ENCODE results near the gene LCP1. TPM values are rescaled to one million over a fixed set of nuclear protein-coding genes. Genes with fewer than 3 reads are reported as not detected.

LCP1 gene
- polyA plus RNA-seq, 1 donor: 41.1 TPM

GRCh38 chr13:46160471-46161066 is 21.4 kb downstream of the LCP1 start:
- Histone ChIP-seq H3K9me3 (ENCODE audit: control insufficient read depth, low read depth, low read length) (peaks cover 6% of the 10 kb centered on the region), H3K4me3 (ENCODE audit: low read length) (no peak overlapping the region), H3K4me1 (ENCODE audit: control insufficient read depth, insufficient read depth, low read length) (no peaks in the 10 kb centered on the region), H3K36me3 (ENCODE audit: control insufficient read depth, insufficient read depth, low read length) (no peaks in the 10 kb centered on the region), H3K27ac (ENCODE audit: low read length) (no peak overlapping the region), H3K27me3 (ENCODE audit: control insufficient read depth, insufficient read depth, low read length) (peaks cover 2% of the 10 kb centered on the region)
- WGBS (ENCODE audit: insufficient coverage, low lambda C conversion rate): no CpG with 5 or more reads among the region's 4 CpGs
- DNase-seq: peak in 1 of 2 donors; percentile 31

GRCh38 chr13:46160065-46160464 is 21.9 kb downstream of the LCP1 start:
- H3K27ac ChIP-seq (ENCODE audit: low read length): no peak overlapping the region
- H3K36me3 ChIP-seq (ENCODE audit: control insufficient read depth, insufficient read depth, low read length): no peaks in the 10 kb centered on the region
- no peak for DNase-seq
- peaks cover 2% of the 10 kb centered on the region for H3K27me3 ChIP-seq (ENCODE audit: control insufficient read depth, insufficient read depth, low read length)
- 85% methylated on average over 4 of the region's 4 CpGs for WGBS (ENCODE audit: insufficient coverage, low lambda C conversion rate)
- H3K4me1 ChIP-seq (ENCODE audit: control insufficient read depth, insufficient read depth, low read length): no peaks in the 10 kb centered on the region
- H3K4me3 ChIP-seq (ENCODE audit: low read length): no peak overlapping the region
- H3K9me3 ChIP-seq (ENCODE audit: control insufficient read depth, low read depth, low read length): peaks cover 6% of the 10 kb centered on the region

- H3K27ac ChIP-seq (ENCODE audit: low read length): no peak overlapping the region
- no peak for DNase-seq
- peaks cover 6% of the 10 kb centered on the region for H3K9me3 ChIP-seq (ENCODE audit: control insufficient read depth, low read depth, low read length)
- no peaks in the 10 kb centered on the region for H3K36me3 ChIP-seq (ENCODE audit: control insufficient read depth, insufficient read depth, low read length)
- peaks cover 2% of the 10 kb centered on the region for H3K27me3 ChIP-seq (ENCODE audit: control insufficient read depth, insufficient read depth, low read length)
- H3K4me3 ChIP-seq (ENCODE audit: low read length): no peak overlapping the region
- no CpG with 5 or more reads among the region's 2 CpGs for WGBS (ENCODE audit: insufficient coverage, low lambda C conversion rate)
- H3K4me1 ChIP-seq (ENCODE audit: control insufficient read depth, insufficient read depth, low read length): no peaks in the 10 kb centered on the region
These were observed 23.0 kb downstream of the LCP1 start for GRCh38 chr13:46158983-46159382.

GRCh38 chr13:46158222-46158621 is 23.8 kb downstream of the LCP1 start:
- H3K36me3 ChIP-seq (ENCODE audit: control insufficient read depth, insufficient read depth, low read length): no peaks in the 10 kb centered on the region
- H3K4me3 ChIP-seq (ENCODE audit: low read length): no peak overlapping the region
- WGBS (ENCODE audit: insufficient coverage, low lambda C conversion rate): 88% methylated on average over 2 of the region's 2 CpGs
- H3K9me3 ChIP-seq (ENCODE audit: control insufficient read depth, low read depth, low read length): peaks cover 6% of the 10 kb centered on the region
- H3K4me1 ChIP-seq (ENCODE audit: control insufficient read depth, insufficient read depth, low read length): no peaks in the 10 kb centered on the region
- DNase-seq: no peak
- no peak overlapping the region for H3K27ac ChIP-seq (ENCODE audit: low read length)
- peaks cover 2% of the 10 kb centered on the region for H3K27me3 ChIP-seq (ENCODE audit: control insufficient read depth, insufficient read depth, low read length)

- H3K4me1 ChIP-seq (ENCODE audit: control insufficient read depth, insufficient read depth, low read length): no peaks in the 10 kb centered on the region
- H3K27ac ChIP-seq (ENCODE audit: low read length): no peak overlapping the region
- no peaks in the 10 kb centered on the region for H3K9me3 ChIP-seq (ENCODE audit: control insufficient read depth, low read depth, low read length)
- no peak overlapping the region for H3K4me3 ChIP-seq (ENCODE audit: low read length)
- H3K36me3 ChIP-seq (ENCODE audit: control insufficient read depth, insufficient read depth, low read length): no peaks in the 10 kb centered on the region
- peak in 1 of 2 donors; percentile 14 for DNase-seq
- WGBS (ENCODE audit: insufficient coverage, low lambda C conversion rate): 60% methylated on average over 1 of the region's 7 CpGs
- peaks cover 6% of the 10 kb centered on the region for H3K27me3 ChIP-seq (ENCODE audit: control insufficient read depth, insufficient read depth, low read length)
These were observed 27.7 kb downstream of the LCP1 start for GRCh38 chr13:46154136-46154801.

- no peaks in the 10 kb centered on the region for H3K9me3 ChIP-seq (ENCODE audit: control insufficient read depth, low read depth, low read length)
- no peak overlapping the region for H3K4me3 ChIP-seq (ENCODE audit: low read length)
- H3K36me3 ChIP-seq (ENCODE audit: control insufficient read depth, insufficient read depth, low read length): no peaks in the 10 kb centered on the region
- H3K27me3 ChIP-seq (ENCODE audit: control insufficient read depth, insufficient read depth, low read length): peaks cover 6% of the 10 kb centered on the region
- H3K27ac ChIP-seq (ENCODE audit: low read length): no peak overlapping the region
- H3K4me1 ChIP-seq (ENCODE audit: control insufficient read depth, insufficient read depth, low read length): no peaks in the 10 kb centered on the region
- no CpG with 5 or more reads among the region's 6 CpGs for WGBS (ENCODE audit: insufficient coverage, low lambda C conversion rate)
- DNase-seq: no peak
These were observed 29.2 kb downstream of the LCP1 start for GRCh38 chr13:46152627-46153328.

- no peak for DNase-seq
- Histone ChIP-seq H3K4me1 (ENCODE audit: control insufficient read depth, insufficient read depth, low read length) (no peaks in the 10 kb centered on the region), H3K27me3 (ENCODE audit: control insufficient read depth, insufficient read depth, low read length) (peaks cover 6% of the 10 kb centered on the region), H3K36me3 (ENCODE audit: control insufficient read depth, insufficient read depth, low read length) (no peaks in the 10 kb centered on the region), H3K27ac (ENCODE audit: low read length) (no peak overlapping the region), H3K9me3 (ENCODE audit: control insufficient read depth, low read depth, low read length) (no peaks in the 10 kb centered on the region), H3K4me3 (ENCODE audit: low read length) (no peak overlapping the region)
- WGBS (ENCODE audit: insufficient coverage, low lambda C conversion rate): no CpG with 5 or more reads among the region's 1 CpG
These were observed 31.8 kb downstream of the LCP1 start for GRCh38 chr13:46150134-46150693.

- WGBS (ENCODE audit: insufficient coverage, low lambda C conversion rate): 80% methylated on average over 1 of the region's 7 CpGs
- no peaks in the 10 kb centered on the region for H3K4me1 ChIP-seq (ENCODE audit: control insufficient read depth, insufficient read depth, low read length)
- no peaks in the 10 kb centered on the region for H3K36me3 ChIP-seq (ENCODE audit: control insufficient read depth, insufficient read depth, low read length)
- DNase-seq: no peak
- no peak overlapping the region for H3K4me3 ChIP-seq (ENCODE audit: low read length)
- H3K27me3 ChIP-seq (ENCODE audit: control insufficient read depth, insufficient read depth, low read length): peaks cover 6% of the 10 kb centered on the region
- no peak overlapping the region for H3K27ac ChIP-seq (ENCODE audit: low read length)
- no peaks in the 10 kb centered on the region for H3K9me3 ChIP-seq (ENCODE audit: control insufficient read depth, low read depth, low read length)
These were observed 32.5 kb downstream of the LCP1 start for GRCh38 chr13:46149272-46150133.

- no CpG with 5 or more reads among the region's 3 CpGs for WGBS (ENCODE audit: insufficient coverage, low lambda C conversion rate)
- Histone ChIP-seq H3K27ac (ENCODE audit: low read length) (no peak overlapping the region), H3K27me3 (ENCODE audit: control insufficient read depth, insufficient read depth, low read length) (peaks cover 6% of the 10 kb centered on the region), H3K36me3 (ENCODE audit: control insufficient read depth, insufficient read depth, low read length) (no peaks in the 10 kb centered on the region), H3K9me3 (ENCODE audit: control insufficient read depth, low read depth, low read length) (no peaks in the 10 kb centered on the region), H3K4me3 (ENCODE audit: low read length) (no peak overlapping the region), H3K4me1 (ENCODE audit: control insufficient read depth, insufficient read depth, low read length) (no peaks in the 10 kb centered on the region)
- DNase-seq: no peak
These were observed 35.1 kb downstream of the LCP1 start for GRCh38 chr13:46146898-46147297.

GRCh38 chr13:46145950-46146349 is 36.0 kb downstream of the LCP1 start:
- no peaks in the 10 kb centered on the region for H3K9me3 ChIP-seq (ENCODE audit: control insufficient read depth, low read depth, low read length)

More at GRCh38 chr13:46145950-46146349, 36.0 kb downstream of the LCP1 start:
- peaks cover 6% of the 10 kb centered on the region for H3K27me3 ChIP-seq (ENCODE audit: control insufficient read depth, insufficient read depth, low read length)
- no peaks in the 10 kb centered on the region for H3K36me3 ChIP-seq (ENCODE audit: control insufficient read depth, insufficient read depth, low read length)
- H3K4me1 ChIP-seq (ENCODE audit: control insufficient read depth, insufficient read depth, low read length): no peaks in the 10 kb centered on the region
- no peak overlapping the region for H3K4me3 ChIP-seq (ENCODE audit: low read length)
- DNase-seq: no peak
- WGBS (ENCODE audit: insufficient coverage, low lambda C conversion rate): 83% methylated on average over 1 of the region's 2 CpGs
- H3K27ac ChIP-seq (ENCODE audit: low read length): no peak overlapping the region

All from large intestine (tissue), 3 donors.